Panc1 (cell line): ENCODE measurements around the gene DNAAF9.

Source experiments
- CTCF ChIP-seq: fragments of 450-650 bp; IDR thresholded peaks from 2 replicates; pipeline ENCODE4 v1.5.1; 2017; ENCODE audit warnings: mild to moderate bottlenecking
- POLR2AphosphoS5 ChIP-seq: IDR thresholded peaks from 2 replicates; pipeline ENCODE4 v1.6.1; 2012; ENCODE audit warnings: mild to moderate bottlenecking, low read depth, low read length, moderate library complexity
- REST ChIP-seq, 2 experiments: IDR thresholded peaks; 2 replicates each; pipeline ENCODE4 v1.6.1; 2011 to 2012; ENCODE audit warnings: low read depth in 2 of 2, control low read depth in 1 of 2, low read length in 1 of 2, mild to moderate bottlenecking in 1 of 2, moderate library complexity in 1 of 2; ENCODE audit not compliant: insufficient read depth in 1 of 2
- TCF7L2 ChIP-seq: IDR thresholded peaks from 2 replicates; pipeline ENCODE4 v1.6.1; 2011; ENCODE audit warnings: mild to moderate bottlenecking, low read depth, low read length, inconsistent platforms

- no peak for TF ChIP-seq CTCF
- TF ChIP-seq TCF7L2, result no peak
- no peak for TF ChIP-seq REST (IDR thresholded peaks at IDR 0.05; ENCODE audit: insufficient read depth in 1 of 2, low read depth in 2 of 2, low read length in 1 of 2)
- no peak for TF ChIP-seq POLR2AphosphoS5
These were observed 15.7 kb upstream of the DNAAF9 start for GRCh38 chr20:3423126-3423525.
